NCI-H2196 (cell line): ENCODE measurements around the gene HDAC10.

Experiments
- DNase-seq: peaks from one replicate; lab custom pipeline; 2025; ENCODE audit not compliant: unreplicated experiment; lab: John Stamatoyannopoulos, UW

Gene HDAC10

GRCh38 chr22:50243685-50244419 is 7.2 kb downstream of the HDAC10 start:
- DNase-seq: no peak

GRCh38 chr22:50242406-50242949 is 8.6 kb downstream of the HDAC10 start:
- DNase-seq: no peak

- DNase-seq: no peak
These were observed 12.3 kb downstream of the HDAC10 start for GRCh38 chr22:50238755-50239154.

GRCh38 chr22:50236731-50237409 is 14.2 kb downstream of the HDAC10 start:
- DNase-seq: peak; percentile 37

GRCh38 chr22:50233223-50233622 is 17.8 kb downstream of the HDAC10 start:
- no peak for DNase-seq

GRCh38 chr22:50232481-50233151 is 18.4 kb downstream of the HDAC10 start:
- no peak for DNase-seq

GRCh38 chr22:50229370-50229769 is 21.7 kb downstream of the HDAC10 start:
- DNase-seq: no peak

GRCh38 chr22:50228366-50228765 is 22.7 kb downstream of the HDAC10 start:
- DNase-seq: no peak

GRCh38 chr22:50227579-50228215 is 23.4 kb downstream of the HDAC10 start:
- DNase-seq: no peak

- DNase-seq: no peak
These were observed 24.2 kb downstream of the HDAC10 start for GRCh38 chr22:50226875-50227165.

- DNase-seq: no peak
These were observed 24.8 kb downstream of the HDAC10 start for GRCh38 chr22:50226063-50226874.

GRCh38 chr22:50225200-50225969 is 25.7 kb downstream of the HDAC10 start:
- no peak for DNase-seq

GRCh38 chr22:50224071-50224470 is 27.0 kb downstream of the HDAC10 start:
- no peak for DNase-seq

GRCh38 chr22:50222508-50222907 is 28.6 kb downstream of the HDAC10 start:
- no peak for DNase-seq

- DNase-seq: no peak
These were observed 29.4 kb downstream of the HDAC10 start for GRCh38 chr22:50221410-50222300.

GRCh38 chr22:50220603-50221409 is 30.3 kb downstream of the HDAC10 start:
- no peak for DNase-seq

- DNase-seq: no peak
These were observed 31.1 kb downstream of the HDAC10 start for GRCh38 chr22:50219800-50220602.
